Smooth muscle cell (in vitro differentiated cells): ENCODE results near the gene PASK. TPM values are rescaled to one million over a fixed set of nuclear protein-coding genes. Genes with fewer than 3 reads are reported as not detected.

Experiments used
- DNase-seq: peaks from one replicate; lab custom pipeline; 2025; ENCODE audit not compliant: unreplicated experiment; lab: John Stamatoyannopoulos, UW
- H2AFZ ChIP-seq: fragments of 200-600 bp; sonication (generic); 2 replicates; pipeline ENCODE4 v1.6.0; 2016; ENCODE audit warnings: antibody characterized with exemption, low read depth, mild to moderate bottlenecking
- H3F3A ChIP-seq: fragments of 200-600 bp; sonication (generic); 2 replicates; pipeline ENCODE4 v1.6.0; 2017; ENCODE audit warnings: antibody characterized with exemption, low read depth
- H3K27ac ChIP-seq: fragments of 200-600 bp; sonication (generic); 2 replicates; pipeline ENCODE4 v1.5.1; 2016; ENCODE audit warnings: low read depth, mild to moderate bottlenecking
- H3K27me3 ChIP-seq: fragments of 200-600 bp; sonication (generic); 2 replicates; pipeline ENCODE4 v1.6.1; 2016; ENCODE audit warnings: low read depth, mild to moderate bottlenecking
- H3K36me3 ChIP-seq: fragments of 200-600 bp; sonication (generic); 2 replicates; pipeline ENCODE4 v1.5.1; 2016; ENCODE audit warnings: low read depth
- H3K4me1 ChIP-seq: fragments of 200-600 bp; sonication (generic); 2 replicates; pipeline ENCODE4 v1.5.1; 2016; ENCODE audit warnings: low read depth
- H3K4me2 ChIP-seq: fragments of 200-600 bp; sonication (generic); 2 replicates; pipeline ENCODE4 v1.6.0; 2016; ENCODE audit warnings: mild to moderate bottlenecking
- H3K4me3 ChIP-seq: fragments of 200-600 bp; sonication (generic); 2 replicates; pipeline ENCODE4 v1.5.1; 2016; ENCODE audit warnings: mild to moderate bottlenecking
- H3K79me2 ChIP-seq: fragments of 200-600 bp; sonication (generic); 2 replicates; pipeline ENCODE4 v1.6.0; 2016; ENCODE audit warnings: low read depth, mild to moderate bottlenecking
- H3K9ac ChIP-seq: fragments of 200-600 bp; sonication (generic); 2 replicates; pipeline ENCODE4 v1.6.0; 2016; ENCODE audit warnings: low read depth
- H3K9me3 ChIP-seq: fragments of 200-600 bp; sonication (generic); replicated peaks from 2 replicates; pipeline ENCODE4 v1.5.1; 2016; ENCODE audit warnings: low read depth
- H4K20me1 ChIP-seq: fragments of 200-600 bp; sonication (generic); 2 replicates; pipeline ENCODE4 v1.6.0; 2016; ENCODE audit warnings: low read depth
- CTCF ChIP-seq: fragments of 200-600 bp; sonication (generic); IDR thresholded peaks from 2 replicates; pipeline ENCODE4 v1.5.1; 2017; ENCODE audit warnings: borderline replicate concordance, mild to moderate bottlenecking, antibody characterized with exemption; ENCODE audit not compliant: insufficient read depth, poor library complexity, severe bottlenecking
- WGBS: methylation state at CpG from one replicate; pipeline ENCODE4 v1.1.7; 2016; ENCODE audit warnings: low lambda C conversion rate; 5-methylcytosine and 5-hydroxymethylcytosine counted together
- polyA plus RNA-seq: library from polyadenylated mRNA; unstranded; fragments of >200 nt; fragmentation: Nextera tagmentation; extraction: Ambion mirVana; gene quantifications from 2 replicates; pipeline ENCODE4 v1.2.1, GENCODE V29; 2016
- total RNA-seq: library from RNA; depleted of rRNA; stranded (reverse); fragments of >200 nt; gene quantifications from 2 replicates; pipeline ENCODE4 v1.2.3, GENCODE V29; 2014

The PASK gene
- total and polyA plus RNA-seq, 2 experiments from 2014 or later = 2.6 TPM

GRCh38 chr2:241087420-241088268 is 61.6 kb downstream of the PASK start:
- H3K9ac ChIP-seq = no peak overlapping the region
- no peaks in the 10 kb centered on the region for H3F3A ChIP-seq
- TF ChIP-seq CTCF = no peak
- peaks cover 4% of the 10 kb centered on the region for H4K20me1 ChIP-seq
- no peak overlapping the region for H3K4me3 ChIP-seq
- H2AFZ ChIP-seq = no peak overlapping the region
- no peaks in the 10 kb centered on the region for H3K9me3 ChIP-seq
- H3K79me2 ChIP-seq = no peaks in the 10 kb centered on the region
- H3K4me1 ChIP-seq = no peaks in the 10 kb centered on the region
- no peak overlapping the region for H3K27ac ChIP-seq
- 98% methylated on average over 29 of the region's 29 CpGs for WGBS
- no peak overlapping the region for H3K4me2 ChIP-seq
- H3K36me3 ChIP-seq = no peaks in the 10 kb centered on the region
- no peak for DNase-seq
- no peaks in the 10 kb centered on the region for H3K27me3 ChIP-seq

GRCh38 chr2:241084856-241085444 is 64.3 kb downstream of the PASK start:
- no peak overlapping the region for H2AFZ ChIP-seq
- H3K79me2 ChIP-seq = no peaks in the 10 kb centered on the region
- H3K4me2 ChIP-seq = no peak overlapping the region
- TF ChIP-seq CTCF = no peak
- H3K4me1 ChIP-seq = no peaks in the 10 kb centered on the region
- H3K4me3 ChIP-seq = no peak overlapping the region
- WGBS = 98% methylated on average over 4 of the region's 4 CpGs
- no peaks in the 10 kb centered on the region for H3K27me3 ChIP-seq
- H3F3A ChIP-seq = no peaks in the 10 kb centered on the region
- no peaks in the 10 kb centered on the region for H4K20me1 ChIP-seq
- H3K36me3 ChIP-seq = no peaks in the 10 kb centered on the region
- DNase-seq = no peak
- no peak overlapping the region for H3K9ac ChIP-seq
- H3K27ac ChIP-seq = no peak overlapping the region
- H3K9me3 ChIP-seq = no peaks in the 10 kb centered on the region

GRCh38 chr2:241083091-241083415 is 66.2 kb downstream of the PASK start:
- no peak overlapping the region for H3K9ac ChIP-seq
- TF ChIP-seq CTCF = no peak
- H3K36me3 ChIP-seq = no peaks in the 10 kb centered on the region
- no peak for DNase-seq
- no peaks in the 10 kb centered on the region for H3F3A ChIP-seq
- no peaks in the 10 kb centered on the region for H3K79me2 ChIP-seq
- 91% methylated on average over 5 of the region's 5 CpGs for WGBS
- H3K27me3 ChIP-seq = no peaks in the 10 kb centered on the region
- H4K20me1 ChIP-seq = no peaks in the 10 kb centered on the region
- H3K4me2 ChIP-seq = no peak overlapping the region
- no peak overlapping the region for H2AFZ ChIP-seq
- H3K4me3 ChIP-seq = no peak overlapping the region
- H3K27ac ChIP-seq = no peak overlapping the region
- no peaks in the 10 kb centered on the region for H3K4me1 ChIP-seq
- no peaks in the 10 kb centered on the region for H3K9me3 ChIP-seq
